HL-60 (cell line): Measurements from ENCODE around the gene NAV2.

Experiments
- DNase-seq, 2 experiments: peaks; one replicate each; pipeline ENCODE4 v3.0.0-alpha.2; 2010 to 2020; ENCODE audit warnings: low read depth in 1 of 2, low spot score in 1 of 2
- H3K27ac ChIP-seq: fragments of 250-450 bp; sonication (Bioruptor Pico); replicated peaks from 2 replicates; pipeline ENCODE4 v1.5.1; 2020; ENCODE audit warnings: mild to moderate bottlenecking, moderate library complexity
- H3K27me3 ChIP-seq: fragments of 250-450 bp; sonication (Bioruptor Pico); 2 replicates; pipeline ENCODE4 v1.5.1; 2021; ENCODE audit warnings: mild to moderate bottlenecking, moderate library complexity; ENCODE audit not compliant: insufficient read depth, poor library complexity, severe bottlenecking
- H3K4me3 ChIP-seq: replicated peaks from 2 replicates; pipeline ENCODE4 v1.5.1; 2011; ENCODE audit warnings: mild to moderate bottlenecking, control low read depth, low read length; ENCODE audit not compliant: insufficient read depth
- CTCF ChIP-seq: IDR thresholded peaks from one replicate; pipeline ENCODE4 v1.5.1; 2011; ENCODE audit warnings: low read length, control low read depth, inconsistent platforms; ENCODE audit not compliant: insufficient read depth
- GABPA ChIP-seq: IDR thresholded peaks from 2 replicates; pipeline ENCODE4 v1.6.1; 2012; ENCODE audit warnings: low read depth
- POLR2AphosphoS5 ChIP-seq: IDR thresholded peaks from 2 replicates; pipeline ENCODE4 v1.6.1; 2012; ENCODE audit warnings: low read depth
- REST ChIP-seq: IDR thresholded peaks from 2 replicates; pipeline ENCODE4 v1.6.1; 2012; ENCODE audit warnings: low read depth; ENCODE audit not compliant: insufficient replicate concordance
- SPI1 ChIP-seq: IDR thresholded peaks from 2 replicates; pipeline ENCODE4 v1.6.1; 2012; ENCODE audit warnings: low read depth, mild to moderate bottlenecking, borderline replicate concordance

The NAV2 gene

GRCh38 chr11:19951558-19952115 is 239.0 kb downstream of the NAV2 start:
- Histone ChIP-seq H3K4me3 (no peak overlapping the region), H3K27ac (no peak overlapping the region)
- DNase-seq: peak in 1 of 2 experiments; percentile 2

GRCh38 chr11:19952116-19952605 is 239.5 kb downstream of the NAV2 start:
- DNase-seq: no peak
- Histone ChIP-seq H3K27me3 (peaks cover 4% of the 10 kb centered on the region), H3K27ac (no peak overlapping the region), H3K4me3 (no peak overlapping the region)
- TF ChIP-seq POLR2AphosphoS5 (no peak), CTCF (no peak), GABPA (no peak), REST (no peak), SPI1 (no peak)

More at GRCh38 chr11:19951558-19952115, 239.0 kb downstream of the NAV2 start:
- no peak for TF ChIP-seq POLR2AphosphoS5
- no peak for TF ChIP-seq CTCF
- TF ChIP-seq GABPA: no peak
- TF ChIP-seq SPI1: no peak
- TF ChIP-seq REST: no peak
- peaks cover 4% of the 10 kb centered on the region for H3K27me3 ChIP-seq

- Histone ChIP-seq H3K27ac (no peak overlapping the region), H3K4me3 (no peak overlapping the region), H3K27me3 (peaks cover 4% of the 10 kb centered on the region)
- TF ChIP-seq GABPA (no peak), REST (no peak), POLR2AphosphoS5 (no peak), SPI1 (no peak), CTCF (no peak)
- no peak for DNase-seq
Measured at GRCh38 chr11:19952911-19953310, 240.3 kb downstream of the NAV2 start.
